K562 (cell line): ENCODE measurements around the gene FHIT.

Experiments
- NFIX ChIP-seq: fragments of 250-450 bp; sonication (Bioruptor Pico); IDR thresholded peaks from 2 replicates; pipeline ENCODE4 v1.4.0; 2020; ENCODE audit warnings: low read depth, mild to moderate bottlenecking, moderate library complexity
- POLR2A ChIP-seq: fragments of 450-650 bp; conservative IDR thresholded peaks from 2 replicates; pipeline ENCODE4 v1.6.1; 2016
- ZNF274 ChIP-seq: IDR thresholded peaks from 2 replicates; pipeline ENCODE4 v1.6.1; 2011; ENCODE audit warnings: low read depth, mild to moderate bottlenecking, low read length, moderate library complexity, borderline replicate concordance
- TF ChIP-seq, protein P1 (sequence below): fragments of 250-450 bp; sonication (Bioruptor Pico); IDR thresholded peaks from 2 replicates; pipeline ENCODE4 v1.5.0; 2020; ENCODE audit warnings: mild to moderate bottlenecking
- TF ChIP-seq, protein P2 (sequence below), 3 experiments: IDR thresholded peaks in 2 of 3; conservative IDR thresholded peaks in 1 of 3; 2 replicates each; pipeline ENCODE4 v1.5.1; 2011 to 2012; ENCODE audit warnings: low read length in 3 of 3, mild to moderate bottlenecking in 3 of 3, control low read depth in 2 of 3, improper control_type of control experiment in 1 of 3, inconsistent platforms in 1 of 3, low read depth in 1 of 3, mixed read lengths in 1 of 3, moderate library complexity in 1 of 3; ENCODE audit not compliant: insufficient read depth in 2 of 3
- TF ChIP-seq, protein P3 (sequence below), 2 experiments: fragments of 450-650 bp in 1 of 2; sonication (generic) in 1 of 2; formaldehyde crosslinking; conservative IDR thresholded peaks; 2 replicates each; pipeline versions ENCODE4 v1.4.0 to v1.8.1; 2020 to 2022; ENCODE audit warnings: mild to moderate bottlenecking in 1 of 2, missing genetic modification reagents in 1 of 2
- TF ChIP-seq, protein P4 (sequence below): fragments of 250-450 bp; sonication (Bioruptor Pico); IDR thresholded peaks from 2 replicates; pipeline ENCODE4 v1.8.0; 2022; ENCODE audit warnings: inconsistent platforms

DNA sequence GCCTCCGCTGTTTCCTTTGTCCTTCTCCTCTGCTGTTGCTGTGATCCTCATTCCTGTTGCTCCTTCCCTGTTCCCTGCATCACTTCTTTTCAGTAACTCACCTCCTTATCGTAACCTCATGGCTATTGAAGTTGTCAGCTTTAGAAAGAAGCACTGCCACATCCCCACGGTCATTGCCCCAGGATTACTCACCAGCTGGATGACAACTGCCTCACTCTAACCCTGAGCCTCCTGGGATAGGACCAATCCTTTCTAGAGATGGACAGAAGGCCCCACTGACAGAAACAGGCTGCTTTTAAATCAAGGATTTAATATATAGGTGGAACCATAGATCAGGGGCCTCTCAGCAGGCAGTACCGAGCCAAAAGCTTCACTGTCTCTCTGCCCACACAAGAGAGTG is 4.1 kb downstream of the FHIT start:
- TF ChIP-seq, protein P1, sequence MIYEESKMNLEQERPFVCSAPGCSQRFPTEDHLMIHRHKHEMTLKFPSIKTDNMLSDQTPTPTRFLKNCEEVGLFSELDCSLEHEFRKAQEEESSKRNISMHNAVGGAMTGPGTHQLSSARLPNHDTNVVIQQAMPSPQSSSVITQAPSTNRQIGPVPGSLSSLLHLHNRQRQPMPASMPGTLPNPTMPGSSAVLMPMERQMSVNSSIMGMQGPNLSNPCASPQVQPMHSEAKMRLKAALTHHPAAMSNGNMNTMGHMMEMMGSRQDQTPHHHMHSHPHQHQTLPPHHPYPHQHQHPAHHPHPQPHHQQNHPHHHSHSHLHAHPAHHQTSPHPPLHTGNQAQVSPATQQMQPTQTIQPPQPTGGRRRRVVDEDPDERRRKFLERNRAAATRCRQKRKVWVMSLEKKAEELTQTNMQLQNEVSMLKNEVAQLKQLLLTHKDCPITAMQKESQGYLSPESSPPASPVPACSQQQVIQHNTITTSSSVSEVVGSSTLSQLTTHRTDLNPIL (CRISPR knock-in tag): no peak
- TF ChIP-seq, protein P2, sequence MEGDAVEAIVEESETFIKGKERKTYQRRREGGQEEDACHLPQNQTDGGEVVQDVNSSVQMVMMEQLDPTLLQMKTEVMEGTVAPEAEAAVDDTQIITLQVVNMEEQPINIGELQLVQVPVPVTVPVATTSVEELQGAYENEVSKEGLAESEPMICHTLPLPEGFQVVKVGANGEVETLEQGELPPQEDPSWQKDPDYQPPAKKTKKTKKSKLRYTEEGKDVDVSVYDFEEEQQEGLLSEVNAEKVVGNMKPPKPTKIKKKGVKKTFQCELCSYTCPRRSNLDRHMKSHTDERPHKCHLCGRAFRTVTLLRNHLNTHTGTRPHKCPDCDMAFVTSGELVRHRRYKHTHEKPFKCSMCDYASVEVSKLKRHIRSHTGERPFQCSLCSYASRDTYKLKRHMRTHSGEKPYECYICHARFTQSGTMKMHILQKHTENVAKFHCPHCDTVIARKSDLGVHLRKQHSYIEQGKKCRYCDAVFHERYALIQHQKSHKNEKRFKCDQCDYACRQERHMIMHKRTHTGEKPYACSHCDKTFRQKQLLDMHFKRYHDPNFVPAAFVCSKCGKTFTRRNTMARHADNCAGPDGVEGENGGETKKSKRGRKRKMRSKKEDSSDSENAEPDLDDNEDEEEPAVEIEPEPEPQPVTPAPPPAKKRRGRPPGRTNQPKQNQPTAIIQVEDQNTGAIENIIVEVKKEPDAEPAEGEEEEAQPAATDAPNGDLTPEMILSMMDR (IDR thresholded peaks at IDR 0.05 in 2 of 3, conservative IDR thresholded peaks at IDR 0.05 in 1 of 3; ENCODE audit: insufficient read depth in 2 of 3, low read depth in 1 of 3, low read length in 3 of 3): no peak
- no peak for TF ChIP-seq NFIX (CRISPR knock-in tag)
- TF ChIP-seq, protein P3, sequence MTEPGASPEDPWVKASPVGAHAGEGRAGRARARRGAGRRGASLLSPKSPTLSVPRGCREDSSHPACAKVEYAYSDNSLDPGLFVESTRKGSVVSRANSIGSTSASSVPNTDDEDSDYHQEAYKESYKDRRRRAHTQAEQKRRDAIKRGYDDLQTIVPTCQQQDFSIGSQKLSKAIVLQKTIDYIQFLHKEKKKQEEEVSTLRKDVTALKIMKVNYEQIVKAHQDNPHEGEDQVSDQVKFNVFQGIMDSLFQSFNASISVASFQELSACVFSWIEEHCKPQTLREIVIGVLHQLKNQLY (CRISPR knock-in tag; conservative IDR thresholded peaks at IDR 0.05): no peak
- TF ChIP-seq, protein P4, sequence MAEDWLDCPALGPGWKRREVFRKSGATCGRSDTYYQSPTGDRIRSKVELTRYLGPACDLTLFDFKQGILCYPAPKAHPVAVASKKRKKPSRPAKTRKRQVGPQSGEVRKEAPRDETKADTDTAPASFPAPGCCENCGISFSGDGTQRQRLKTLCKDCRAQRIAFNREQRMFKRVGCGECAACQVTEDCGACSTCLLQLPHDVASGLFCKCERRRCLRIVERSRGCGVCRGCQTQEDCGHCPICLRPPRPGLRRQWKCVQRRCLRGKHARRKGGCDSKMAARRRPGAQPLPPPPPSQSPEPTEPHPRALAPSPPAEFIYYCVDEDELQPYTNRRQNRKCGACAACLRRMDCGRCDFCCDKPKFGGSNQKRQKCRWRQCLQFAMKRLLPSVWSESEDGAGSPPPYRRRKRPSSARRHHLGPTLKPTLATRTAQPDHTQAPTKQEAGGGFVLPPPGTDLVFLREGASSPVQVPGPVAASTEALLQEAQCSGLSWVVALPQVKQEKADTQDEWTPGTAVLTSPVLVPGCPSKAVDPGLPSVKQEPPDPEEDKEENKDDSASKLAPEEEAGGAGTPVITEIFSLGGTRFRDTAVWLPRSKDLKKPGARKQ (CRISPR knock-in tag): no peak
- no peak for TF ChIP-seq ZNF274
- no peak for TF ChIP-seq POLR2A
